ENCODE data around the gene OLAH.

Gene OLAH

DNA sequence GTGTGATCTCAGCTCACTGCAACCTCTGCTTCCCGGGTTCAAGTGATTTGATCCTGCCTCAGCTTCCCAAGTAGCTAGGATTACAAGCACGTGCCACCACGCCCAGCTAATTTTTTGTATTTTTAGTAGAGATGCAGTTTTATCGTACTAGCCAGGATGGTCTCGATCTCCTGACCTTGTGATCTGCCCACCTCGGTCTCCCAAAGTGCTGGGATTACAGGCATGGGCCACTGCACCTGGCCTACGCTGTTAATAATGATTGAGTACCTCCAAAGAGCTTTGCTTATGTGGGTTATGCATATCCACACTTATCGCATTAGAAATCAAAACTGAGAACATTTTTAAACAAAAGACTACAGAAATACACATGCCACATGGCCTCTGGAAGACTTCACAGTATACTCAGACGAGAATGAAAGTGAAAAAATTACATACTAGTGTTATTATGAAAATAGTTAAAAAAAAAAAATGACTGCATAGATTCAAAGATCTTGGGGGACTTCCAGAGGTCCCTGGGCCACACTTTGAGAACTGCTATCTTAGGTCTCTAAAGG, 78.8 kb downstream of the OLAH start:
- ChIA-PET POLR2A (no interaction called here), CTCF (no interaction called here)
- TF ChIP-seq BHLHE40 (IDR thresholded peaks at IDR 0.05; ENCODE audit: borderline replicate concordance) (no peak), HDGF (IDR thresholded peaks at IDR 0.05; ENCODE audit: borderline replicate concordance) (no peak), SUZ12 (IDR thresholded peaks at IDR 0.05) (no peak), CTBP1 (IDR thresholded peaks at IDR 0.05; ENCODE audit: borderline replicate concordance) (no peak)
- no peak for DNase-seq (ENCODE audit: extremely low spot score)
